ENCODE results near the gene RAD18. TPM values are rescaled to one million over a fixed set of nuclear protein-coding genes. Genes with fewer than 3 reads are reported as not detected.

The RAD18 gene
- total RNA-seq, 1 donor: 7.6 TPM

DNA sequence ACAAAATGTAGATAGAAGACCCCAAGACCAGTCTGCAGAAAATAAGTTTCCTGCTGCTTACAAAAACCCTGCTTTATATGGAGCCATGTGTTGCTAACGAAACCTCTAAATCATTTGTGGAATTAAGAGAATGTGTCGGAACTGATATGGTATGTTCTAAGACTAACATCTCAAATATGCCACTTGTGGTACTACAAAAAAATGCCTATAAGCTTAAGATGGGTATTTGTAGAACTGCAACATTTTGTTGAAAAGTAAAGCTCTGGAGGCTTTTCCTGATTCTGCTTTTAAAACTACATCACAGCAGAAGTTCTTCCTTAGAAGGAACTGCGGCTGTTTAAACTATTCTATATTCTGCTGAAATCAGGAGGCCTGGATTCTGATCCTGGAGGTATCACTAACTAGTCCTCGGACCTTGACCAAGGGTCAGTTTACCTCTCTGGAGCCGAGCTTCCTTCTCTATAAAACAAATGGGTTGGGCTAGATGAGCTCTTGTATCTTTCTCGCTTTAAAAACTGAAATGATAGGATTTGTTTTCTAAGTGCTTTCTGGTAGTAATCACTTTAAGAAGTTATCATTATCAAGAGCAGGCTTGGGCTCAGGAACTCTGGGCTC lies 74.9 kb downstream of the RAD18 start:
- Histone ChIP-seq H4K20me1 (ENCODE audit: insufficient read depth, low read length) (no peaks in the 10 kb centered on the region), H3K4me1 (ENCODE audit: insufficient read depth, low read length) (peaks cover 55% of the 10 kb centered on the region), H2AFZ (ENCODE audit: low read length) (no peak overlapping the region), H3K9me3 (ENCODE audit: low read depth, low read length) (no peaks in the 10 kb centered on the region), H3K4me3 (ENCODE audit: insufficient read depth, low read length) (no peak overlapping the region), H3K79me2 (ENCODE audit: insufficient read depth, low read length) (no peaks in the 10 kb centered on the region), H3K4me2 (ENCODE audit: insufficient read depth, low read length) (peak overlapping the region; percentile 39), H3K36me3 (ENCODE audit: insufficient read depth, low read length) (peaks cover 3% of the 10 kb centered on the region), H3K27me3 (ENCODE audit: insufficient read depth, low read length) (no peaks in the 10 kb centered on the region), H3K27ac (ENCODE audit: low read depth, low read length) (peak overlapping the region; percentile 81)
- TF ChIP-seq, protein P1, sequence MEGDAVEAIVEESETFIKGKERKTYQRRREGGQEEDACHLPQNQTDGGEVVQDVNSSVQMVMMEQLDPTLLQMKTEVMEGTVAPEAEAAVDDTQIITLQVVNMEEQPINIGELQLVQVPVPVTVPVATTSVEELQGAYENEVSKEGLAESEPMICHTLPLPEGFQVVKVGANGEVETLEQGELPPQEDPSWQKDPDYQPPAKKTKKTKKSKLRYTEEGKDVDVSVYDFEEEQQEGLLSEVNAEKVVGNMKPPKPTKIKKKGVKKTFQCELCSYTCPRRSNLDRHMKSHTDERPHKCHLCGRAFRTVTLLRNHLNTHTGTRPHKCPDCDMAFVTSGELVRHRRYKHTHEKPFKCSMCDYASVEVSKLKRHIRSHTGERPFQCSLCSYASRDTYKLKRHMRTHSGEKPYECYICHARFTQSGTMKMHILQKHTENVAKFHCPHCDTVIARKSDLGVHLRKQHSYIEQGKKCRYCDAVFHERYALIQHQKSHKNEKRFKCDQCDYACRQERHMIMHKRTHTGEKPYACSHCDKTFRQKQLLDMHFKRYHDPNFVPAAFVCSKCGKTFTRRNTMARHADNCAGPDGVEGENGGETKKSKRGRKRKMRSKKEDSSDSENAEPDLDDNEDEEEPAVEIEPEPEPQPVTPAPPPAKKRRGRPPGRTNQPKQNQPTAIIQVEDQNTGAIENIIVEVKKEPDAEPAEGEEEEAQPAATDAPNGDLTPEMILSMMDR (IDR thresholded peaks at IDR 0.05; ENCODE audit: extremely low read depth, low read depth, low read length): no peak
- DNase-seq (ENCODE audit: insufficient read length, low spot score, missing footprints): no peak

DNA sequence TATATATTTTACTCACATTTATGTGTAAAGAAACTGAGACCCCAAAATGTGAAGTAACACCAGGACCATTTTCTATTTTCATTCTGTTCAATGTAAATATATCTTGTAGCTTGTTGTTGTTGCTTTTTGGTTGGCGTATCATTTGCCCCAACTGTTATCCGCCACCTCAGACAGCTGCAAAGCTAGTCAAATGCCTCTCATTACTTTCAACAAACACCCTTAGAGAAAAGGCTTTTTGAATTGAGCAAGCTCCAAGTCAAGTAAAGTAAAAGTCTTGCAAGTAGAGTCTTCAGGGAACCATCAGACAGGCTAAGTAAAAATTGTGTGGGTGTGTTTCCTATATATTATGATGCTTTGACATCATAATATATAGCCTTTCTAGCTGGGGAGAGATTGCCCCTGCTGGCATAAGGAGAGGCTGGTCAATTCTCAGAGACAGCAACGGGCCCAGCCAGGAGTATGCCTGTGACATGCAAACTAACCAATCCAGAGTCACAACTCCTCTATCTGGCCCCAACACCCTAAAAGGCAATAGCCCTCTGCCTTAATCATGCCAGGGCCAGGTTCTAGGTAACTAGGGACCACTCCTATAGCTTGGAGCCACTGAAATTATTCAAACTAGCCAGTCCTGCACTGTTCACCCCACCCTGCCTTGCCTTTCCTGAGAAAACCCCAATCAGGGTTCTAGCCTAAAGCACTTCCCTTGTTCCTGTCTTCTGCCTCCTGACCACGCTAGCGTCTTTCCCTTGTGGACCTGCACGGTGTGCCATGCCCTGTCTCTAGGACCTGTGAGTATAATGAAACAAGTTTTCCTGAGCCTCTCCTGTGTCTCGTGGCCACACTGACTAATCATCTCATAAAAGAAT lies 75.6 kb downstream of the RAD18 start:
- H3K27ac ChIP-seq (ENCODE audit: low read depth, low read length): peak overlapping the region; percentile 81
- no peak overlapping the region for H2AFZ ChIP-seq (ENCODE audit: low read length)
- peaks cover 3% of the 10 kb centered on the region for H3K36me3 ChIP-seq (ENCODE audit: insufficient read depth, low read length)
- H4K20me1 ChIP-seq (ENCODE audit: insufficient read depth, low read length): no peaks in the 10 kb centered on the region
- peak overlapping the region; percentile 39 for H3K4me2 ChIP-seq (ENCODE audit: insufficient read depth, low read length)
- H3K27me3 ChIP-seq (ENCODE audit: insufficient read depth, low read length): no peaks in the 10 kb centered on the region
- no peak for DNase-seq (ENCODE audit: insufficient read length, low spot score, missing footprints)
- H3K4me1 ChIP-seq (ENCODE audit: insufficient read depth, low read length): peaks cover 55% of the 10 kb centered on the region
- H3K4me3 ChIP-seq (ENCODE audit: insufficient read depth, low read length): no peak overlapping the region
- TF ChIP-seq, protein P1 (IDR thresholded peaks at IDR 0.05; ENCODE audit: extremely low read depth, low read depth, low read length): no peak
- H3K79me2 ChIP-seq (ENCODE audit: insufficient read depth, low read length): no peaks in the 10 kb centered on the region
- no peaks in the 10 kb centered on the region for H3K9me3 ChIP-seq (ENCODE audit: low read depth, low read length)

DNA sequence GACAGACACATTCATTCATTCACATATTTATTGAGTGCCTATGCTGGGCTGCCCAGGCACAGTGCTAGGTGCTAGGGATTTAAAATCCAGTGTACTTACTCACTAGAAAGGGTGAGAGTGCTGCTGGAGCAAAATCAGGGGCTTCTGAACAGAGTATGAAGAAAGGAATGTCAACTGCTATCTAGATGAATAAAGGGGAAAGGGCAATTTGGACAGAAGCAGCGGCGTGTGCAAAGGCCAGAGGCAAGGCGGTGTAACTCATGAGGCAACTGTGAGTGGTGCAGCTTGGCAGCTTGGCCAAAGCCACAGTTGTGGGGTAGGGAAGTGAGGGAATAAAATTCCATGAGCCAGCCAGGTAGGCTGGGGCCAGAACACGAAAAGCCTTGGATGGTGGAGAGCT lies 76.7 kb downstream of the RAD18 start:
- Histone ChIP-seq H3K9me3 (ENCODE audit: low read depth, low read length) (no peaks in the 10 kb centered on the region), H2AFZ (ENCODE audit: low read length) (no peak overlapping the region), H3K4me1 (ENCODE audit: insufficient read depth, low read length) (peaks cover 47% of the 10 kb centered on the region), H3K4me2 (ENCODE audit: insufficient read depth, low read length) (no peak overlapping the region), H3K27me3 (ENCODE audit: insufficient read depth, low read length) (no peaks in the 10 kb centered on the region), H3K4me3 (ENCODE audit: insufficient read depth, low read length) (no peak overlapping the region), H3K36me3 (ENCODE audit: insufficient read depth, low read length) (peaks cover 3% of the 10 kb centered on the region), H4K20me1 (ENCODE audit: insufficient read depth, low read length) (no peaks in the 10 kb centered on the region), H3K27ac (ENCODE audit: low read depth, low read length) (peak overlapping the region; percentile 81), H3K79me2 (ENCODE audit: insufficient read depth, low read length) (no peaks in the 10 kb centered on the region)
- DNase-seq (ENCODE audit: insufficient read length, low spot score, missing footprints): no peak
- TF ChIP-seq, protein P1 (IDR thresholded peaks at IDR 0.05; ENCODE audit: extremely low read depth, low read depth, low read length): no peak
